GM21737 (cell line): ENCODE data around the gene ZNF497.
"Not testable (repeated sequence)": the region's sequence is repeated elsewhere in the genome, so short reads cannot be mapped to it uniquely, and the experiment has no call there.

ENCODE experiments used
- ATAC-seq: cut with Tn5 transposase; IDR thresholded peaks from one replicate; pipeline ENCODE4 v1.9.1; 2021; ENCODE audit warnings: mild to moderate bottlenecking, moderate library complexity; ENCODE audit not compliant: unreplicated experiment

The ZNF497 gene

DNA sequence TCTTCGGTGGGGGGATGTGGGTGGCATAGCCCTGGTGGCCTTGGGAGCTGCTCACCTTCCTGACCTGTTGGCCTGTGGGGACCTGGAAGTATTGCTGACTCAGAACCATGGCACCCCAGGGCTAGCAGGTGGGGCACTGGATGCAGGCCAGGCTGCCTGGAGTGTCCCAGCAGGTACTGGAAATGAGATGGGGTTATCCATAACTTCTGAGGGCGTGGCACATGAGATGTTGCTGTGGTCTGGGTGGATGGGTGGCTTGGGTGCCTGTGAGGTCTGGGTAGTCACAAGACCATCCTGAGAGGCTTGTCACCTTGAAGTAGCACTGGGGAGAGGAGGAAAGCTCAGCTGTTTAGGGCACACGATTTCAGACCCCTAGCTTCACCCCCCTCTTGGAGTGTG lies 32.3 kb upstream of the ZNF497 start:
- ATAC-seq: no peak

DNA sequence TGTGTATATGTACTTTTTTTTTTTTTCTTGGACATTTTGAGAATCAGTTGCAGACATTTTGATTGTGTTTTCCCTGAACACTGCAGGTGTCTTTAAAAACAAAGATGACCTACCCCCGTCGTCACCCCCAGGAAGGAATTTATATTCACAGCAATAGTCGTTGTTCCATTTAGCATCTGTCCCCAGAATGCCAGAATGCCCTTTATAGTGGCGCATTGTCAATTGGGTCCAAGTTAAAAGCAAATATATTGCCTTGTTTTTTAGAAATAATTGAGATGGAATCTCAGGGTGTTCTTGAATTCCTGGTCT lies 31.1 kb upstream of the ZNF497 start:
- ATAC-seq: no peak

DNA sequence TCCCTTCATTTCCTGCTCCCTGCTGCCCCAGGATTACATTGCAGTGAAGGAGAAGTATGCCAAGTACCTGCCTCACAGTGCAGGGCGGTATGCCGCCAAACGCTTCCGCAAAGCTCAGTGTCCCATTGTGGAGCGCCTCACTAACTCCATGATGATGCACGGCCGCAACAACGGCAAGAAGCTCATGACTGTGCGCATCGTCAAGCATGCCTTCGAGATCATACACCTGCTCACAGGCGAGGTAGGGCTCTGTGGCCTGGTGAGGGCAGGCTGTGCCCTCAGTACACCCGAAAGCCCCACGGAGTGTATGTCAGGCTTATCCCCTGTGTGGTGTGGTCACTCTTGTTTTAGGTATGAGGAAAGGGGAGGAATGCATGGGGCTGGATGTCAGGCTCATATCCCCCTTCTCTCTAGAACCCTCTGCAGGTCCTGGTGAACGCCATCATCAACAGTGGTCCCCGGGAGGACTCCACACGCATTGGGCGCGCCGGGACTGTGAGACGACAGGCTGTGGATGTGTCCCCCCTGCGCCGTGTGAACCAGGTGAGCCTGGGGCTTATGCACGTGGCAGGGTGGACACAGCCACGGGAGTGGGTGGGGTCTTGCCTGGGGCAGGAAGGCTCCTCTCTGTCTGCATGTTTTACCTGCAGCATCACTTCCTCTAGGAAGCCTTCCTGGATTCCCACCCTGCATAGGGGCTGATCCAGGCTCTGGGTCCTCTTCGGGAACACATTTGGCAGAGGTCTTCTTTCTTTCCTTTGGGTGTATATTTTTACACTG lies 30.6 kb upstream of the ZNF497 start:
- no peak for ATAC-seq

DNA sequence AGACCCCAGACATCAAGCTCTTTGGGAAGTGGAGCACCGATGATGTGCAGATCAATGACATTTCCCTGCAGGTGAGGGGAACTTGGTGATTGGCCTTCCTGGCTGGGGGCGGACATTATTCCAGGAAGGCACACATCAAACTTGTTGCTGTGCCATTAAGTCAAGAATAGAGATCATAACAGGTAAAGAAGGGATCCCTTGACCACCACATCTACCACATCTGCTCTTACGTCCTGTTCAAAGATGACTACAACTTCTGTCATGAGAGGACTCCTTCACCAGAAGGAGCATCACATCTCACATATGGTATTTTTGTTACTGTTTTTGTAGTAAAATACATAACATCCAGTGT lies 25.6 kb upstream of the ZNF497 start:
- no peak for ATAC-seq

DNA sequence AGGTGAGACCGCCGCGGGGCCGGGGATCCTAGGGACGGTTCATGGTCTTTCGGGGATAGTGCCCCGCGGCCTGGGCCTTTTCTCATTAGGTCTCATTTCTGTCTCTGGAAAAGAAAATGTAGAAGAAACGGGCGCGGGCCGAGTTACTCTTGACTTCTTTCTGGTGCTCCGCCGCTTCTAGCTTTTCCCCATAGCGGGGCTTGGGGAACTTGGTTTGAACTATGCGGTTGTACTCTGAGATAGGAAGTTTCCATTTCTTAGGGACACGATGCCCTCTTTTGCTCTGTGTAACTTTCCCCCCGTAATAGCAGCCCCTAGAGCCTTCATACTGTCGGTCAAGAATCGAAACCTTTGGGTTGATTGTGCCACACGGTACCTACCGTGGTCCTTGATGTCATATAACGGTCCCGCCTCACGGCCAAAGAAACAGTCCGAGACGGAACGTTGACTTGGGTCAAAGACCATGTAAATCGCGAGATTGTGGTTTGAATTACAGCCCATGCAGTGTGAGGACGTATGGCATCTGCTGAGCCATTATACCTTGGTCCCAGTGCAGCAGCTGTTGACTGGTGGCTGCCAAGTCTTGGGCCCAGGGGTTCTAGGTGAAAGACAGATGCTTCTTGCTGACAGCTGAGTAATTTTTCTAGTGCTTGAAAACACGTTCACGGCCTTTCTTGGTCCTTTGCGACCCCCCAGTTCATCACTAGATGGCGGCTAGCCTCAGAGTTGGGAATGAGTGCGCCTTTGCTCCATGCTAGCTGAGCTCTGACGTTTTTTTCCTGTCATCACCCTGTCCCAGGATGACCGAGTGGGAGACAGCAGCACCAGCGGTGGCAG lies 25.0 kb upstream of the ZNF497 start:
- ATAC-seq: no peak

DNA sequence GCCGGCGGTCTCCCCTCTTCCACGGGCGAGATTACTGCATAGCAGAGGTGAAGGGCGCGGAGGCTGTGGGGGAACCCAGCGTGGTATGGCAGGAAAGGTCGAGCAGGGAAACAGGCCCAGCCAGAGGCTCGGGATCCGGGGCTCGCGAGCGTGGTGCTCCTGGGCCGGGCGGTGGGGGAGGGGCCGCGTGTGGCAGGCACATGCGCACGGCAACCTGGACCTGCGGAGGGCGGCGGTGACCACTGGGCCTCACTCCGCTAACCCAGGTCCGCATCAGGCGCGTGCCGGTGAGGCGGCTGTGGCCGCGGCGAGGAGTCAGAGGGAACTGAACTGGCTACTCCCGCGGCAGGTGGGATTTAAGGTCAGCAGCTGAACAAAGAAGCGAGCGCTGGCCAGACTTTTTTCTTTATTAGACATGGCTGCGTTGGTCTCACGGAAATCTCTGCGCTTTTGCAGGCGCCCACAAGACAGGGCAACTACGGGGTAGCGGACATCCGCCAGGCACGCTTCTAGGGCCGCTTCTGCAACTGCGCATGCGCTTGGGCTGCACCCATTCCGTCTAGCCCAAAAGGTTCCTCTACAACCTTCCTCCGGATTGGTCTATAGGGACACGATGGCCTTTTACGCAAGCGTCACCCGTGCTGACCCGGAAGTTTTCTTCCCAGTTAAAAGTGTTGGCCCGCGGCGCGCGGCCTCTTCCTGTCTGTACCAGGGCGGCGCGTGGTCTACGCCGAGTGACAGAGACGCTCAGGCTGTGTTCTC lies 24.2 kb upstream of the ZNF497 start, which contains the start of gene RPS5:
RPS5 (plus strand) TSS at position 694 of the 762 bp plus-strand sequence. CDS start 869 bp downstream, outside the sequence.
- ATAC-seq: peak; percentile 76

DNA sequence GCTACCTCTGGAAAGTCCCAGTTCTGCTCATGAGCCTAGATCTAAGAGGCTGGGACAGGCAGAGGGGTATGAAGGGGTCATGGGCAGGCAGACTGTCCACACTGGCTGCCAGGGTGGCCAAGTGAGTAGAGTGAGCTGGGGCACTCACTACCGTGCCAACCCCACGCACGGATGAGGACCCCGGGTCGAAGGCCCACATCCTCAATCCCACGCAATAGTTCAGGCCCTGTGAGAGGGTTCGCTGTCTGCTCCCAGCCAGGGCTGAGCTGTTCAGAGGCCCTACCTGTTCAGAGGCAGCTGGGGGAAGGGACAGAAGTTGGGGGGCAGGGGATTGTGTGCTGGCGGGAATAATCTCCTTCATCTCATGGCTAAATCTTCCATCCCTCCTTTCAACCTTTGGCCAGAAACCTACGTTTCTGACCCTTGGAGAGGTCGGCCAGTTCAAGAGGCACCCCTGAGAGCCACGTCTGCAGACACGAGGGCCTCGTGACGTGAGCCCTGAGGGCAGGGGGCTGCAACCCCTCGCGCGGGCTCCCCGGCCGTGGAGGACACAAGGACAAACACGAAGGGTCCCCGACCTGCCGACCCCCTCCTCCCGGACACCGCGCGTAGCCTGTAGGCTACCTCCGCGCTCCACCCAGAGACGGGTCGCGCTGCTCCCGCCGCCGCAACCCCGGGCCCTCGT lies 23.5 kb upstream of the ZNF497 start:
- ATAC-seq: peak; percentile 9

DNA sequence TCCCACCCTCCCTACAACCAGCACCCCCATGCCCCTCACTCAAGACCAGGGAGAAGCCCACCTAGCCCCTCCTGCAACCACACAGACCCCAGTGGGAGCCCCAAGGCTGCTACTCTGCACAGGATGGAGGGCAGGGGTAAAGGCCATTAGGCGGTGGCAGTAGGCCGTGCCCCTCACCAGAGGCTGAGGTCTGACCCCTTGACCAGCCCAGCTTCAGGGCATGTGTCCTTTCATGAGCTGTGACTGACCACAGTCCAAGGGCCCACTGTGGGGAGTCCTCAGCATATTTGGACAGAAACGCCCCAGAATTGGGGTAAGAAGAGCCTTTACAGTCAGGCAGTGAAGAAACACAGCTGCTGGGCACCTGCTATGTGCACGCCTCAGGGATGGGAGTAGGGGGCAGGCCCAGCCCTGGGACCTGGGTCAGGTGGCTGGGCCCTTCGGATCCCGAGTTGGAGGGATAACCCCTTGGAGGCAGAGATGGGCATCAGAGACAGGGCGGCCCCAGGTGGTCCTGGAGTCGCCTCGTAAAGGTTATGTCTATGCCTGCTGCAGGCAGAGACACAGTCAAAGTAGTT lies 22.9 kb upstream of the ZNF497 start:
- ATAC-seq: no peak

DNA sequence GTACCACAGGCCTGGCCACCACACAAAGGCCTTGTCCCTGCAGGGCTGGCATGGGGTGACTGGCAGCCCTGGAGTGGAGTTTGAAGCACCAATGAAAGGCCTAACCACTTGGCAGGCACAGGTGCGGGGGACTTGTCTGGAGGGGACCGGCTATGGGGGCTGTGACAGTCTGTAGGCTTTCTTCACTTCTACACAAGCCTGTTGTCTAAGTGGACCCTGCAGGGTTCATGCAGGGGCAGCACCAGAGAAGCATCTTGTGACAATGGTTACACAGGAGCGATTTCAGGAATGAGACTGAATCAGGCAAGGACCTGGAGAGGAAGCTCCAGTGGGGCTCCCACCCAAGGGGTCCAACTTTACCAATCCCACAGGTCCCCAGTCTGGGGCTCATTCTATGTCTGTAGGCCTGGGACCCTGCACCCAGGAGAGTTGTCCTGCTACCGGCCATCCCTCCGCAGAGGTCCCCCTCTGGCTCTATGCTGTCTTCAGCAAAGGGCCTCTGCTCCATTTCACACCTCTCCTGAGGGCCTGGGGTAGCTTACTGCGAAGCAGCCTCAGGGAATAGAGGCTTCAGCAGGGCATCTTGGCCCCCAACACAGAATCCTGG lies 20.5 kb upstream of the ZNF497 start:
- ATAC-seq: no peak

DNA sequence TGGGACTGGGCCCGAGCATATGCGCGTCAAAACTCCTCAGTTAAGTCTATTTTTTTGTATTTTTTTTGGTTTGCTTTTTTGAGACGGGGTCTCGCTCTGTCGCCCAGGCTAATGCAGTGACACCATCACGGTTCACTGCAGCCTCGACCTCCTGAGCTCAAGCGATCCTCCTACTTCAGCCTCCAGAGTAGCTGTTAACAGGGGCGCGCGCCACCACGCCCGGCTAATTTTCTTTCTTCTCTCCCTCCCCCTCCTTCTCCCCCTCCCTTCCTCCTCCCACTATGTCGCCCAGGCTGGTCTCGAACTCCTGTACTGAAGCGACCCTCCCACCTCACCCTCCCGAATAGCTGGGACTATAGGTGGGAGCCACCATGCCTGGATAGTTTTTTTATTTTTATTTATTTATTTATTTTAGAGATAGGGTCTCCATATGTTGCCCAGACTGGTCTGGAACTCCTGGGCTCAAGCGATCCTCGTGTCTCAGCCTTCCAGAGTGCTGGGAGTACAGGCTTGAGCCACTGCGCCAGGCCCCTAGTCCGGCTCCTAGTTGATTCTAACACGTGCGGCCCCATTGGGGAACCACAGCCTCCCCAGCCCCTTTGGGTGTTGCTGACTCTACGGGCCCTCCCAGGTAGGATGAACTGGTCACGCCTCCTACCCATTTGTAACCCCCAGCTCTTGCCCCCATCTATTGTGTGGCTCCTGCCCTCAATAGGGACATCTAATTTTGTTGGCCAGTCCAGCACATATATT lies 19.1 kb upstream of the ZNF497 start:
- no peak for ATAC-seq

DNA sequence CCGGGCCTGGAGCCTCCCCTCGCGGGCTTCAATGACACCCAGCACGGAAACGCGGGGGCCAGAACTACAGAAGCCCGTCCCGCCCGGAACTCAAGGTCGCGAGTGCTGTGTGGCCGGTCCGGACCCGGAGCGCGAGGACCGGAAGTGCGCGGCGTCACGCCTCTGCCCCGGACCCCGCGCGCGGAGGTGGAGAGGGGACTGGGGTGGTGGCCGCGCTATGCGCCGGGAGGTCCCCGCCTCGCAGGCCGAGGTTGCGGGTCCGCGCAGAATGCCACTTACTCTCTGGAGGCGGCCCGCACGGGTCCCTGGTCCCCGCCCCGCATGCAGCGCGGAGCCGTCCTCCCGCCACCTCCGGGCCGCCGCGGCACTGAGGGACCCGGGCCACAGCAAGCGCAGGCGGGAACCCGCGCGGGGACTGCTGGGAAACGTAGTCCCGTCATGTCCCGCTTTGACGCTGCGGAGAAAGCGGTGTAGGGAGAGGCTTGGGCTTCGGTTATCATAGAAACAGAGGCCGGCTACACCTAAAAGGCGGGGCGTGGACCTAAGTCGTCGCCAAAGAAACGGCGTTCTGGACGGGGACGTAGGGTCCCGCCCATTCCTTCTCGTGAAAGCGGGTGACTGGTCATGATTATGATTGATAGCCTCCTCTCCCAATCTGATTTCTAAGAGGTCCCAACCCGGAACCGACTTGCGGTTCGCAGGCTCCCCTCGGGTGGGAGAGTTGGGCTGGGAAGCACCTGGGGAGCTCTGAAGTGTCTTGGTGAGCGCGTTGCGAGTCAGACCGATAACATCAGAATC lies 18.3 kb upstream of the ZNF497 start, which contains the start of gene ZNF837:
ZNF837 (minus strand) TSS at position 369 of the 798 bp plus-strand sequence. CDS start 11,698 bp downstream, outside the sequence.
- ATAC-seq: peak; percentile 81

DNA sequence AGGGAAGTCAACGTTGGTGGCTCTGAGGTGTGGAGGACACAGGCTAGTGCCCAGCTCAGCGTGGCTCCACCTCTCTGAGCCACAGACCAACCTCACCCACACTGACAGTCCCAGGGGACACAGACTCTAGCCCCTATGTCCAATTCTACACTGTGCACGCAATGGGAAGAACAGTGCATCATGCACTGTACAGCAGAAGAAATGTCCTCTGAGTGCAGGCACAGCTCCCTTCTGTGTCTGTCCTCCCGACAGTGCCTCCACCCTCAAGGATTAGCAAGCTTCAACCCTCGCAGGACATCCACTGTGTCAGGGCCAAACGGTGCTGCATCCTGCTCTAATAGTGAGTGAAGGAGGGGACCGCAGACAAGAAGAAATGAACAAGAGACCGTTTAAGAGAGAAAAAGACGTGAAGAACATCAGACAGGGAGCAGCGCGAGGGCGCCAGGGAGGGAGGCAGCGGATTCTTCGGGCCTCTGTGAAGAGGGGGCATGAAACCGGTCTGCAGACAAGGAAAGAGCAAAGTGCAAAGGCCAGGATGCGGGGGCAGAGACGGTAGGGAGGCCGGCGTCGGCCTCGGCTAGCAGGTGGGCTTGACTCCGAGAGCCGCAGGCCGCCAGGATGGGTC lies 17.6 kb upstream of the ZNF497 start:
- ATAC-seq: no peak

DNA sequence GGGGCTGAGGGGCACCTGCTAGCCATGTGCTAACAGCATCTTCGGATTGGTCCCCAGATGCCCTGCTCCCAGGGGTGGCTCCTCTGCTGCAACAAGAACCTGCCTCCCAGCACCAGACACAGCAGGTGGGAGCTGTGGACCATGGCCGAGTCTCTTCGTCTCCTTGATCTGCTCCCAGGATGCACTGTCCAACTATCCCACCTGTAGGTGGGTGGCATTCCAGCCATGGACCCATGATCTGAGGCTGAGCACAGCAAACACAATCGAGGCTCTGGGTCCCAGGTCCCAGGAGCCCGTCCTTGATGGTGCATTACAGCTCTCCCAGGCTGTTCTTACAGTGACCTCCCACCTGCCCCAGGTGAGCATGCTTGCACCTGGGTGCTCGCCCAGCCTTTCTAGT lies 16.7 kb upstream of the ZNF497 start:
- no peak for ATAC-seq

DNA sequence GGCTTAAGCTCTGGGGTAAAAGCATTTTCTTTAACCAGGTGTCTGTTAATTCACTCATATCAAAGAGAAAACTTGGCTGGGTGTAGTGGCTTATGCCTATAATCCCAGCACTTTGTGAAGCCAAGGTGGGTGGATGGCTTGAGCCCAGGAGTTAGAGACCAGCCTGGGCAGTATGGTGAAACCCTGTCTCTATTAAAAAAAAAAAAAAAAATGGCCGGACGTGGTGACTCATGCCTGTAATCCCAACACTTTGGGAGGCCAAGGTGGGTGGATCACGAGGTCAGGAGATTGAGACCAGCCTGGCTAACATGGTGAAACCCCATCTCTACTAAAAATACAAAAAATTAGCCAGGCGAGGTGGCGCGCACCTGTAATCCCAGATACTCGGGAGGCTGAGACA lies 14.2 kb upstream of the ZNF497 start:
- not testable (repeated sequence) for ATAC-seq

DNA sequence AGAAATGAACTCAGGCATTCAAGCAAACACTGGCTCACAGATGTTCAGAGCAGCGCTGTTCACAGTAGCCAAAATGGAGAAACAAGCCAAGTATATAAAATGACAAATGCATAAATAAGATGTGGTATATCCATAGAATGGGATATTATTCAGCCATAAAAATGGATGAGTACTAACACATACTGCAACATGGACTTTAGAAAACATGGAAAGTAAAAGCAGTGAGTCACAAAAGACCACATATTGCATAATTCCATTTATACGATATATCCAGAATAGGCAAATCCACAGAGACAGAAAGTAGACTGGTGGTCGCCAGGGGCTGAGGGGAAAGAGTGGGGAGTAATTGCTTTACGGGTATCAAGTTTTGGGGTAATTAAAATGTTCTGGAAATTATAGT lies 11.6 kb upstream of the ZNF497 start:
- no peak for ATAC-seq

DNA sequence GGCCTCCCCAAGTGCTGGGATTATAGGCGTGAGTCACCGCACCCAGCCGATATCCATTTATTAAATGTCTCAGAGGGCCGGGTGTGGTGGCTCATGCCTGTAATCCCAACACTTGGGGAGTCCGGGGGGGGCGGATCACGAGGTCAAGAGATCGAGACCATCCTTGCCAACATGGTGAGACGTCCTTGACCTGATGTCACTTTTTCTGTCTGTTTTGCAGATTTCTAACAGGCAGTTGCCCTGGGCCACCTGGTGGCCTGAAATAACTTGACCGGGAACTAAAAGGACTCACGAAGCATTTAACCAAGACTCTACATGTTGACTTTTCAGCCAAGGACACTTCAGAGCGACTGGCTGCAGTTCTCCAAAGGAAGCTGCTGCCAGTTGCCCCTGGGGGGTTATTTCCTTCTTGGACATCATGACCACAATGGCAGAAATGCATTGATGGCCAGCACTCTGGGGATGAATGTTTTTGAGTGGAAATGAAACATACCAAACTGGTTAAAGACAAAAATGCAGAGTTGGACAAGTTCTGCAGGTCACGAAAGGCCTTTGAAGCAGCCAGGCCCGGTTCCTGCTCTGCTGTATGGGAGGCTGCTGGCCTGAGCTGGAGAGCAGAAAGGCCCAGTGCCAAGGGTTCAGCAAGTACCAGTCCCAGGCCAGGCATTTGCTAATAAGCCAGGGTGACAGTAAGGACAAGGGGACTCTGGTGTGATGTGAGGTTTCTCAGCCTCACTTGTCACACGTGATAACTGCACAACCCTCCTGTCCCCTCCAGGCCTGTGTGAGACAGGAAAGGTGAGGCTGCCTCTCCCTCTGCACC lies 10.0 kb upstream of the ZNF497 start:
- ATAC-seq: no peak
